ENCODE results near the gene PNPLA6. TPM values are rescaled to one million over a fixed set of nuclear protein-coding genes. Genes with fewer than 3 reads are reported as not detected.

The PNPLA6 gene
- total and polyA plus RNA-seq, 7 experiments from 2014 or later, result 5.3 to 157 (median 119) TPM

DNA sequence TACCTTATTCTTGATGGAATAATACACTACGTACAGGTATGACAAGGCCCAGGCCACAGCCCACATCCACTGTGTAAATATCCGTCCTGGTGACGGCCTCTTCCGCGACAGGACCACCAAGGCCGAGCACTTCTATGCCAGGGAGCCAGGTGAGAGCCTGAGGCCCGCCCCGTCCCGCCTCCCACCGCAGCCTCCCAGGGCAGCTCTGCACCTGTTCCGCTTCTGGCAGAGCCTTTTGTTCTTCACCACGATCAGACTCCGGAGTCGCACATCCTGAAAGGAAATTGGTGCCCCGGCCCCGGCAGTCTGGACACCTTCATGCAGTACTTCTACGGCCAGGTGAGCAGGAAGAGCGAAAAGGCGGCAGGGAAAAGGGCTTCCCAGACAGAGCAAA lies 30.2 kb upstream of the PNPLA6 start:
- DNase-seq (no peak), ATAC-seq (no peak)
- CTCF ChIA-PET, result no interaction called here
- no peak overlapping the region for H3K4me3 ChIP-seq (ENCODE audit: low read length)
- Mint-ChIP-seq H3K36me3 (no peaks in the 10 kb centered on the region), H3K4me1 (peaks cover 5 to 15% (median 10%) of the 10 kb centered on the region in 7 donors), H3K9me3 (peaks cover 0 to 3% (median 0%) of the 10 kb centered on the region in 11 donors), H3K27me3 (peaks cover 18 to 39% (median 22%) of the 10 kb centered on the region in 5 donors), H3K4me3 (peak overlapping the region; percentile 3 to 70 (median 49)), H3K27ac (no peak overlapping the region)
- intact Hi-C loops (cut with micrococcal nuclease), result no loop called here
- H3K9me3 ChIP-seq (ENCODE audit: control insufficient read depth in 2 of 3, low read length in 3 of 3), result no peaks in the 10 kb centered on the region
- H3K4me1 ChIP-seq (ENCODE audit: control insufficient read depth in 2 of 2, insufficient read depth in 2 of 2, low read length in 2 of 2), result peaks cover 0 to 11% of the 10 kb centered on the region in 2 donors
- H3K27me3 ChIP-seq (ENCODE audit: control insufficient read depth in 2 of 2, insufficient read depth in 2 of 2, low read length in 2 of 2), result peaks cover 0 to 4% of the 10 kb centered on the region in 2 donors
- H3K36me3 ChIP-seq (ENCODE audit: control insufficient read depth in 2 of 3, insufficient read depth in 3 of 3, low read length in 3 of 3), result no peaks in the 10 kb centered on the region
- H3K27ac ChIP-seq (ENCODE audit: low read depth, low read length), result no peak overlapping the region
- POLR2A ChIA-PET, result interaction anchor here (0.6 kb wide), 1 partner anchor 31 kb away, joined by 3 read pairs; no protein-coding TSS in a partner anchor

DNA sequence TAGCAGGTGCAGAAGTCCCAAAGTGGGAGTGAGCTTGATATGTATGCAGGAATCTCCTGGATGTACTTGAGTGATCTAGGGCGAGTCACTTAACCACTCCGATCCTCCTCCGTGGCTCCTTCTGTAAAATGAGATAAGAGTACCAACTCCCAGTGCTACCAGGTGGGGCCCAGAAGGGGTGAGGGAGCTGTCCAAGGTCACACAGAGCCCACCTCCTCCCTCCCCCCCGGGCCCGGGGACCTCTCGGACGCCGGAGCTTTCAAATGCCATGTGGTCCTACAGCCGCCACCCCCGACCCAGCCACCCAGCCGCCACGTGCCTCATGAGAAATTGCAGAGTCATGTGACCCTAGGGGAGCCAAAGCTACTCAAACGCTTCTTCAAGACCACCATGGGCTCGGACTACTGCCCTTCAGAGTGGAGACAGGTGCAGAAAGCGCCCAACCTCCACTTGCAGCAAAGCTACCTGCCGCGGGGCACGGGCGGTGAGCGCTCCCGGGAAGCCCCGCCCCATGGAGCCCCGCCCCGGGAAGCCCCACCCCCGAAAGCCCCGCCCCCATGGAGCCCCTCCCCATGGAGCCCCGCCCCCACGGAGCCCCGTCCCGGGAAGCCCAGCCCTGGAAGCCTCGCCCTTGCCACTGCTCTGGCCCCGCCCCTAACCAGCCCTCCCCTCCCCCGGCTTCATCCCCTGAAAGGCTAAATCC lies 29.7 kb upstream of the PNPLA6 start:
- Histone ChIP-seq H3K27ac (ENCODE audit: low read depth, low read length) (no peak overlapping the region), H3K9me3 (ENCODE audit: control insufficient read depth in 2 of 3, low read length in 3 of 3) (no peaks in the 10 kb centered on the region), H3K4me3 (ENCODE audit: low read length) (no peak overlapping the region), H3K4me1 (ENCODE audit: control insufficient read depth in 2 of 2, insufficient read depth in 2 of 2, low read length in 2 of 2) (peaks cover 0 to 11% of the 10 kb centered on the region in 2 donors), H3K36me3 (ENCODE audit: control insufficient read depth in 2 of 3, insufficient read depth in 3 of 3, low read length in 3 of 3) (no peaks in the 10 kb centered on the region), H3K27me3 (ENCODE audit: control insufficient read depth in 2 of 2, insufficient read depth in 2 of 2, low read length in 2 of 2) (peaks cover 0 to 4% of the 10 kb centered on the region in 2 donors)
- no peaks in the 10 kb centered on the region for H3K36me3 Mint-ChIP-seq
- H3K4me3 Mint-ChIP-seq, result peak overlapping the region in 7 of 10 donors; percentile 3 to 70 (median 57)
- DNase-seq, result no peak
- peaks cover 0 to 3% (median 0%) of the 10 kb centered on the region in 11 donors for H3K9me3 Mint-ChIP-seq
- ChIA-PET CTCF (no interaction called here), POLR2A (interaction anchor here (0.6 to 0.8 kb wide), 2 partner anchors 14 to 32 kb away, joined by 3 read pairs; no protein-coding TSS in a partner anchor)
- H3K27me3 Mint-ChIP-seq, result peaks cover 18 to 37% (median 22%) of the 10 kb centered on the region in 5 donors
- H3K4me1 Mint-ChIP-seq, result peaks cover 5 to 15% (median 10%) of the 10 kb centered on the region in 7 donors
- no peak overlapping the region for H3K27ac Mint-ChIP-seq
- ATAC-seq, result peak; percentile 68
- intact Hi-C loops (cut with micrococcal nuclease), result no loop called here

GRCh38 chr19:7506385-7507328 lies 28.9 kb upstream of the PNPLA6 start:
- no peak overlapping the region for H3K4me3 ChIP-seq (ENCODE audit: low read length)
- no peaks in the 10 kb centered on the region for H3K9me3 ChIP-seq (ENCODE audit: control insufficient read depth in 2 of 3, low read length in 3 of 3)
- H3K4me1 ChIP-seq (ENCODE audit: control insufficient read depth in 2 of 2, insufficient read depth in 2 of 2, low read length in 2 of 2), result peaks cover 0 to 11% of the 10 kb centered on the region in 2 donors
- Mint-ChIP-seq H3K27me3 (peaks cover 14 to 32% (median 17%) of the 10 kb centered on the region in 5 donors), H3K4me1 (peaks cover 2 to 11% (median 10%) of the 10 kb centered on the region in 7 donors), H3K36me3 (no peaks in the 10 kb centered on the region), H3K9me3 (peaks cover 0 to 3% (median 0%) of the 10 kb centered on the region in 11 donors), H3K27ac (no peak overlapping the region), H3K4me3 (peak overlapping the region in 2 of 10 donors; percentile 47 to 69)
- H3K36me3 ChIP-seq (ENCODE audit: control insufficient read depth in 2 of 3, insufficient read depth in 3 of 3, low read length in 3 of 3), result no peaks in the 10 kb centered on the region
- peak in 1 of 9 donors; percentile 51 for DNase-seq
- ChIA-PET CTCF (no interaction called here), POLR2A (interaction anchor here (0.8 kb wide), 1 partner anchor 13 kb away, joined by 3 read pairs; no protein-coding TSS in a partner anchor)
- ATAC-seq, result peak; percentile 79
- peaks cover 0 to 4% of the 10 kb centered on the region in 2 donors for H3K27me3 ChIP-seq (ENCODE audit: control insufficient read depth in 2 of 2, insufficient read depth in 2 of 2, low read length in 2 of 2)
- no peak overlapping the region for H3K27ac ChIP-seq (ENCODE audit: low read depth, low read length)
- intact Hi-C loops (cut with micrococcal nuclease), result no loop called here

- Histone ChIP-seq H3K27me3 (ENCODE audit: control insufficient read depth in 2 of 2, insufficient read depth in 2 of 2, low read length in 2 of 2) (peaks cover 0 to 4% of the 10 kb centered on the region in 2 donors), H3K4me1 (ENCODE audit: control insufficient read depth in 2 of 2, insufficient read depth in 2 of 2, low read length in 2 of 2) (peaks cover 0 to 11% of the 10 kb centered on the region in 2 donors), H3K36me3 (ENCODE audit: control insufficient read depth in 2 of 3, insufficient read depth in 3 of 3, low read length in 3 of 3) (no peaks in the 10 kb centered on the region), H3K9me3 (ENCODE audit: control insufficient read depth in 2 of 3, low read length in 3 of 3) (no peaks in the 10 kb centered on the region), H3K4me3 (ENCODE audit: low read length) (no peak overlapping the region), H3K27ac (ENCODE audit: low read depth, low read length) (no peak overlapping the region)
- peaks cover 0 to 11% (median 10%) of the 10 kb centered on the region in 7 donors for H3K4me1 Mint-ChIP-seq
- no peak overlapping the region for H3K4me3 Mint-ChIP-seq
- ATAC-seq (peak; percentile 78), DNase-seq (peak in 1 of 9 donors; percentile 31)
- ChIA-PET POLR2A (interaction anchor here (0.6 to 0.7 kb wide), 2 partner anchors 61 to 131 kb away, joined by 3 to 4 read pairs; no protein-coding TSS in a partner anchor), CTCF (no interaction called here)
- H3K9me3 Mint-ChIP-seq, result peaks cover 0 to 3% (median 0%) of the 10 kb centered on the region in 11 donors
- peaks cover 11 to 23% (median 13%) of the 10 kb centered on the region in 5 donors for H3K27me3 Mint-ChIP-seq
- H3K27ac Mint-ChIP-seq, result no peak overlapping the region
- H3K36me3 Mint-ChIP-seq, result no peaks in the 10 kb centered on the region
- intact Hi-C loops (cut with micrococcal nuclease), result no loop called here
Measured at GRCh38 chr19:7507884-7508283, 27.6 kb upstream of the PNPLA6 start.

GRCh38 chr19:7509625-7510024 lies 25.9 kb upstream of the PNPLA6 start:
- H3K27ac Mint-ChIP-seq, result peak overlapping the region in 1 of 9 donors; percentile 36
- Histone ChIP-seq H3K36me3 (ENCODE audit: control insufficient read depth in 2 of 3, insufficient read depth in 3 of 3, low read length in 3 of 3) (no peaks in the 10 kb centered on the region), H3K4me3 (ENCODE audit: low read length) (no peak overlapping the region), H3K9me3 (ENCODE audit: control insufficient read depth in 2 of 3, low read length in 3 of 3) (no peaks in the 10 kb centered on the region), H3K4me1 (ENCODE audit: control insufficient read depth in 2 of 2, insufficient read depth in 2 of 2, low read length in 2 of 2) (peaks cover 0 to 11% of the 10 kb centered on the region in 2 donors), H3K27me3 (ENCODE audit: control insufficient read depth in 2 of 2, insufficient read depth in 2 of 2, low read length in 2 of 2) (peaks cover 0 to 4% of the 10 kb centered on the region in 2 donors), H3K27ac (ENCODE audit: low read depth, low read length) (no peak overlapping the region)
- peaks cover 0 to 3% (median 0%) of the 10 kb centered on the region in 11 donors for H3K9me3 Mint-ChIP-seq
- intact Hi-C loops (cut with micrococcal nuclease), result no loop called here
- peaks cover 5 to 27% (median 16%) of the 10 kb centered on the region in 5 donors for H3K27me3 Mint-ChIP-seq
- ChIA-PET CTCF (no interaction called here), POLR2A (no interaction called here)
- H3K36me3 Mint-ChIP-seq, result no peaks in the 10 kb centered on the region
- H3K4me1 Mint-ChIP-seq, result peaks cover 0 to 11% (median 10%) of the 10 kb centered on the region in 7 donors
- ATAC-seq (no peak), DNase-seq (no peak)
- peak overlapping the region in 1 of 10 donors; percentile 36 for H3K4me3 Mint-ChIP-seq

- H3K9me3 ChIP-seq (ENCODE audit: control insufficient read depth in 2 of 3, low read length in 3 of 3), result no peaks in the 10 kb centered on the region
- no peak for DNase-seq
- no peaks in the 10 kb centered on the region for H3K27me3 ChIP-seq (ENCODE audit: control insufficient read depth in 2 of 2, insufficient read depth in 2 of 2, low read length in 2 of 2)
- peak overlapping the region in 1 of 9 donors; percentile 41 for H3K27ac Mint-ChIP-seq
- H3K27me3 Mint-ChIP-seq, result peaks cover 0 to 34% (median 16%) of the 10 kb centered on the region in 5 donors
- H3K4me3 ChIP-seq (ENCODE audit: low read length), result no peak overlapping the region
- no peak overlapping the region for H3K4me3 Mint-ChIP-seq
- H3K27ac ChIP-seq (ENCODE audit: low read depth, low read length), result no peak overlapping the region
- no peak for ATAC-seq
- peaks cover 0 to 9% of the 10 kb centered on the region in 2 donors for H3K4me1 ChIP-seq (ENCODE audit: control insufficient read depth in 2 of 2, insufficient read depth in 2 of 2, low read length in 2 of 2)
- H3K36me3 Mint-ChIP-seq, result peaks cover 0 to 4% (median 0%) of the 10 kb centered on the region in 5 donors
- intact Hi-C loops (cut with micrococcal nuclease), result no loop called here
- peaks cover 5 to 17% (median 15%) of the 10 kb centered on the region in 7 donors for H3K4me1 Mint-ChIP-seq
- CTCF ChIA-PET, result no interaction called here
- H3K9me3 Mint-ChIP-seq, result peaks cover 0 to 1% (median 0%) of the 10 kb centered on the region in 11 donors
- POLR2A ChIA-PET, result interaction anchor here (0.6 kb wide), 1 partner anchor 19 kb away, joined by 4 read pairs; no protein-coding TSS in a partner anchor
- no peaks in the 10 kb centered on the region for H3K36me3 ChIP-seq (ENCODE audit: control insufficient read depth in 2 of 3, insufficient read depth in 3 of 3, low read length in 3 of 3)
Measured at GRCh38 chr19:7512400-7512851, 23.1 kb upstream of the PNPLA6 start.

Measured in naive thymus-derived CD4-positive, alpha-beta T cell (primary cell).